SK-N-MC (cell line): Measurements from ENCODE around the gene CEP68.

Experiments
- EZH2 ChIP-seq: fragments of 200-600 bp; sonication (generic); IDR thresholded peaks from one replicate; pipeline ENCODE4 v1.6.1; 2017; ENCODE audit warnings: antibody characterized with exemption
- FOXP2 ChIP-seq: optimal IDR thresholded peaks from 2 replicates; pipeline ENCODE3; 2011; ENCODE audit warnings: mild to moderate bottlenecking, moderate library complexity; ENCODE audit not compliant: insufficient read depth; ENCODE audit errors: extremely low read length, control extremely low read depth
- POLR2AphosphoS5 ChIP-seq: IDR thresholded peaks from 2 replicates; pipeline ENCODE4 v1.6.1; 2012; ENCODE audit warnings: mild to moderate bottlenecking, low read depth, low read length, borderline replicate concordance

DNA sequence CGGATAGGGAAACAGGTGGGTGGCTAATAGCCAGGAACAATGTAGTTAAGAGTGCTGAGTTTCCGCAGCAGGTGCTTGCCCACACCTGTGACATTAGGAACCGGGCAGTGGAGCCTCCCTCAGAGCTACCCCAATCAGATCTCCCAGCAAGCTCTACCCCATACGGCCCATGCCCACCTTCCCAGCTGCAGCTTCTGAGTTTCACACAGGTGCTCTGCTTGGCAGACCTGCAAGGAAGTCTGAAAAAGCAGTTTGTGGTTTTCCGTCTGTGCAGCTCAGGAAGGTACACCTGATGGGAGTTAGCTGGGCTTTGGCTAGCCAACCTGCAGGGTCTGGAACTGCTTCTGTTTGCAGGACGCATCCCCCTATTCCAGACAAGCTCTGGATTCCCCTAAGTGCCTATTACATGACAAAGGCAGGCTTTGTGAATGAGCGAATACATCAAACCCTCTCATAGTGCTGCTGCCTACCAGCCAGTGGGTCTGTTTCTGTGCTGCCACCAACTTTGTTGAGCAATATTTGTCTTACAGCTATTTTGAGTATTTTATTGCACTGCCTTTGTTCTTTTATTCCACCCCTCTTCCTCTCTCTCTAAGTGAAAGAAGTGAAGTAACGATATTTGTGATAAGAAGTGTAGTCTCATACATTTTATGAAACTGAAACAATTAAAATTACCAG lies 24.7 kb upstream of the CEP68 start:
- TF ChIP-seq POLR2AphosphoS5: no peak
- no peak for TF ChIP-seq EZH2
- no peak for TF ChIP-seq FOXP2
